Measurements from ENCODE around the gene TTC31. TPM values are rescaled to one million over a fixed set of nuclear protein-coding genes. Genes with fewer than 3 reads are reported as not detected.
A peak's percentile ranks its signal among the peaks of the same experiment; 100 is the strongest.

Gene TTC31
- total RNA-seq, 1 experiment from 2014 or later, result 26.4 TPM

DNA sequence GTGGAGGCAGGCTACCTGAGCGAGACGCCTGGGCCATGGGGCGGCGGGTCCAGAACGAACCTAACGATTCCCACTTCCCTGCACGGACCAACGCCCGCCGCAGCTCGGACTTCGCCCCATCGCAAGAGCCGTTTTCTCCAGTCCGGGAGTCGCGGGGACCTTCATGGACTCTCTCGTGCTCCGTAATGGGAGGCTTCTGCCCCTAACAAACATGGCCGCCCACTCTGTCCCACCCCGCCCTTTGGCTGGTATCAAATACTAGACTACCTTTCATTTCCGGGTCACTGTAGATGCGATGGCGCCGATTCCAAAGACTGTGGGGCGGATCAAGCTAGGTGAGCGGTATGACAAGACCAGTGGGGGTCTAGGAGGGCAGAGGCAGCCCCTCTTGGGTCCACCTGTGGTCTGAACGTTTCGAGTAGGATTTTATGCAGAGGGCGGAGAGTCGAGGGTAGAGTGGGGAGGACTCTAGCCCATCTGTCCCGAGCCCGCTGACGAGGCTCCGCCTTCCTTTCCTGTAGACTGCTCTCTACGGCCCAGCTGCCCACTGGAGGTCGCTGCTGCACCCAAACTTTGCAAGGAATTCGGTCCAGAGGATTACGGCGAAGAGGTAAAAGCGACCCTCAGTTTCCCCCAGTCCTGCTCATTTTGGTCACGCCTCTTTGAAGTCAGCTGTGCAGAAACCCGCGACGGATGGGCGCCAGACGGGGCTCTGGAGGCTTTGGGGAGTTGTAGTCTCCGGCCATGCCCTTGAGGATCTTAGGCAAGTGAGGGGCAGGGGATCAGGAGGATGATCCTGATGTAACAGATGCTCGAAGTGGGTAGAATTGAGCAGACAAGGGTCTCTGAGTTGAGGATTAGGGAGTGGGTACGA, at the start of gene TTC31, which contains the start of gene CCDC142 (continued):
- TF ChIP-seq, protein P1, sequence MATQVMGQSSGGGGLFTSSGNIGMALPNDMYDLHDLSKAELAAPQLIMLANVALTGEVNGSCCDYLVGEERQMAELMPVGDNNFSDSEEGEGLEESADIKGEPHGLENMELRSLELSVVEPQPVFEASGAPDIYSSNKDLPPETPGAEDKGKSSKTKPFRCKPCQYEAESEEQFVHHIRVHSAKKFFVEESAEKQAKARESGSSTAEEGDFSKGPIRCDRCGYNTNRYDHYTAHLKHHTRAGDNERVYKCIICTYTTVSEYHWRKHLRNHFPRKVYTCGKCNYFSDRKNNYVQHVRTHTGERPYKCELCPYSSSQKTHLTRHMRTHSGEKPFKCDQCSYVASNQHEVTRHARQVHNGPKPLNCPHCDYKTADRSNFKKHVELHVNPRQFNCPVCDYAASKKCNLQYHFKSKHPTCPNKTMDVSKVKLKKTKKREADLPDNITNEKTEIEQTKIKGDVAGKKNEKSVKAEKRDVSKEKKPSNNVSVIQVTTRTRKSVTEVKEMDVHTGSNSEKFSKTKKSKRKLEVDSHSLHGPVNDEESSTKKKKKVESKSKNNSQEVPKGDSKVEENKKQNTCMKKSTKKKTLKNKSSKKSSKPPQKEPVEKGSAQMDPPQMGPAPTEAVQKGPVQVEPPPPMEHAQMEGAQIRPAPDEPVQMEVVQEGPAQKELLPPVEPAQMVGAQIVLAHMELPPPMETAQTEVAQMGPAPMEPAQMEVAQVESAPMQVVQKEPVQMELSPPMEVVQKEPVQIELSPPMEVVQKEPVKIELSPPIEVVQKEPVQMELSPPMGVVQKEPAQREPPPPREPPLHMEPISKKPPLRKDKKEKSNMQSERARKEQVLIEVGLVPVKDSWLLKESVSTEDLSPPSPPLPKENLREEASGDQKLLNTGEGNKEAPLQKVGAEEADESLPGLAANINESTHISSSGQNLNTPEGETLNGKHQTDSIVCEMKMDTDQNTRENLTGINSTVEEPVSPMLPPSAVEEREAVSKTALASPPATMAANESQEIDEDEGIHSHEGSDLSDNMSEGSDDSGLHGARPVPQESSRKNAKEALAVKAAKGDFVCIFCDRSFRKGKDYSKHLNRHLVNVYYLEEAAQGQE (IDR thresholded peaks at IDR 0.05; ENCODE audit: low read depth), result no peak
- TF ChIP-seq SIN3A (IDR thresholded peaks at IDR 0.05; ENCODE audit: low read depth) (peak; percentile 82; the same call in 1 of the 2 replicates), EGR1 (IDR thresholded peaks at IDR 0.05; ENCODE audit: low read depth) (peak; percentile 76), SP1 (IDR thresholded peaks at IDR 0.05; ENCODE audit: low read depth) (peak; percentile 86), ZFX (IDR thresholded peaks at IDR 0.05) (peak; percentile 75; the same call in 1 of the 2 replicates), ZNF274 (IDR thresholded peaks at IDR 0.05; ENCODE audit: low read depth, low read length) (no peak)

DNA sequence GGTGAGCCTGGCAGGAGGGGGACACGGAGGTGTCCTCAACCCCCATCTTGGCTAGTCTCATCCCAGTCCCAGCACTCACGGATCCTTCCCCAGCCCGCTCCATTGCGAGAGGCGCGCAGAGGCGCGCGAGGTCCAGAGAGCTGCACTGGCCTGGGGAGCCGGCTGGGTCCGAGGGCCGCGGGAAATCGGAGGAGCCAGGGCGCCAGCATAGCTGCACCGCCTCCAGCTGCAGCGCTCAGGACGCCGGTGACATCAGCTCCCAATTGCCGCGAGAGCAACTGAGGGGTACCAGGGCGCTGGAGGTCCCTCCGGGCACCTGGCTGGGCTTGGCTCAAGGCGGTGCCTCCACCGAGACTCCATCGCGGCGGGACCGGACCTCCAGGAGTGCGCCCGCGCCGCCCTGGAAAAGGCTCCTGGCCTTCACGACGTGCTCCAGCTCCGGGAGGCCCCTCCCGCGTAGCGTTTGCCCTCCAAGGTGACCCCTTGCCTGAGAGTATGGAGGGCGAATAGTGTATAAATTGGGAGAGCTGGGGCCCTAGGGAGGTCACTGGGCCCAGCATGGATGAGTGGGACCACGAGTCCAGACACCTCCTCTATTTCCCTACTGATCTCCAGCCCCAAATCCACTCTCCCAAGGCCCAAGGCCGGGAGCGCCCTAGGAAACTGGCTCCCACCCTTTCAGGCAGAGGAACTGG, 46.6 kb upstream of the TTC31 start:
- ATAC-seq (no peak), DNase-seq (ENCODE audit: low read depth, low spot score) (no peak)
- H3K4me3 ChIP-seq (replicated peaks in 1 of 2; ENCODE audit: low read depth in 1 of 2, low read length in 2 of 2), result no peak overlapping the region
- H2AFZ ChIP-seq (ENCODE audit: low read depth, low read length, poor library complexity, severe bottlenecking), result no peak overlapping the region
- no peaks in the 10 kb centered on the region; the same call in 1 of the 2 replicates for H4K20me1 ChIP-seq (ENCODE audit: insufficient read depth)
- TF ChIP-seq POLR2AphosphoS5 (IDR thresholded peaks at IDR 0.05; ENCODE audit: low read depth, low read length), result no peak
- TF ChIP-seq CEBPB (IDR thresholded peaks at IDR 0.05; ENCODE audit: low read depth), result no peak
- H3K4me2 ChIP-seq (ENCODE audit: low read length), result no peak overlapping the region
- ChIA-PET CTCF (no interaction called here), RAD21 (ENCODE audit: low non-redundant PET in 1 of 2, low total read pairs in 2 of 2, uncharacterized antibody in 2 of 2, unreplicated experiment in 2 of 2) (no interaction called here), POLR2A (no interaction called here)
- no peak overlapping the region for H3K27ac ChIP-seq (ENCODE audit: low read depth, low read length)
- BruUV-seq (replicated peaks), result no TSS peak
- H3K9ac ChIP-seq (ENCODE audit: low read length), result no peak overlapping the region
- H3K9me3 ChIP-seq (ENCODE audit: control insufficient read depth in 1 of 2, insufficient read depth in 1 of 2, low read depth in 1 of 2, low read length in 2 of 2), result no peaks in the 10 kb centered on the region
- peaks cover 91% of the 10 kb centered on the region for H3K79me2 ChIP-seq (ENCODE audit: insufficient read depth, low read length)
- intact Hi-C loops (cut with micrococcal nuclease), result no loop called here
- H3K36me3 ChIP-seq (ENCODE audit: control insufficient read depth in 1 of 2, insufficient read depth in 2 of 2, low read length in 2 of 2), result peaks cover 12 to 20% of the 10 kb centered on the region in 2 experiments; a peak in 2 of 4 replicates
- H3K27me3 ChIP-seq (ENCODE audit: insufficient read depth, low read length), result no peaks in the 10 kb centered on the region
- peaks cover 8 to 20% of the 10 kb centered on the region in 2 experiments; a peak in 3 of 4 replicates for H3K4me1 ChIP-seq (ENCODE audit: control insufficient read depth in 1 of 2, insufficient read depth in 2 of 2, low read length in 2 of 2)
- no peaks in the 10 kb centered on the region for H3K9me2 ChIP-seq (ENCODE audit: insufficient read depth)
